Upper lobe of left lung (tissue), 4 donors: ENCODE results near the gene TXNDC15.

Experiments used
- POLR2A ChIP-seq, 4 donors: fragments of 450-650 bp; IDR thresholded peaks; one replicate each; pipeline ENCODE4 v1.5.1; 2016 to 2017; ENCODE audit warnings: antibody characterized with exemption in 4 of 4, mild to moderate bottlenecking in 2 of 4
- POLR2AphosphoS5 ChIP-seq, 2 donors: sonication (generic); formaldehyde crosslinking; IDR thresholded peaks; one replicate each; pipeline ENCODE4 v1.5.1; 2017; ENCODE audit warnings: antibody characterized with exemption in 2 of 2
- TF ChIP-seq, protein P1 (sequence below), 6 experiments: fragments of 450-650 bp in 4 of 6; fragments of 200-600 bp in 2 of 6; sonication (generic) in 2 of 6; IDR thresholded peaks; one replicate each; pipeline ENCODE4 v1.5.1; 2016 to 2019; ENCODE audit warnings: antibody characterized with exemption in 6 of 6

DNA sequence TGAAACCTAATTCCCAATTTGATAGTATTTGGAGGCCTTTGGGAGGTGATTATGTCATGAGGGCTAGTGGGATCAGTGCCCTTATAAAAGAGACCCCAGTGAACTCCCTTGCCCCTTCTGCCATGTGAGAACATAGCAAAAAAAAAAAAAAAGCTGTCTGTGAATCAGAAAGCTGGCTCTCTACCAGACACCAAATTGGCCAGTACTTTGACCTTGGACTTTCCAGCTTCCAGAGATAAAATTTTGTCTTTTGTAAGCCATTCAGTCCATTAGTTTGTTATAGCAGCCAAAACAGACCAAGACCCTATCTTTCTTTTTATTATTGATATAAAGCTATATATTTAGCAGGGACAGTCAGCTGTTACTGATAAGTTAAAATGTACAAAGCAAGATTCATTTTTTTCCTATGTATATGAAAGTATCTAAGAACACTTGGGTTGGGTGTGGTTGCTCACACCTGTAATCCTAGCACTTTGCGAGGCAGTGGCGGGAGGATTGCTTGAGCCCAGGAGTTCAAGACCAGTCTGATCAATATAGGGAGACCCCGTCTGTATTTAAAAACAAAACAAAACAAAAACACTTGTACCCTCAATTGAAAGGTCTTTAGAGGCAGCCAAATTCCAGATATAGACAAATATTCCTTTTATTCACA, 36.5 kb upstream of the TXNDC15 start:
- TF ChIP-seq POLR2A (IDR thresholded peaks at IDR 0.05) (no peak), POLR2AphosphoS5 (IDR thresholded peaks at IDR 0.05) (no peak)
- TF ChIP-seq, protein P1, sequence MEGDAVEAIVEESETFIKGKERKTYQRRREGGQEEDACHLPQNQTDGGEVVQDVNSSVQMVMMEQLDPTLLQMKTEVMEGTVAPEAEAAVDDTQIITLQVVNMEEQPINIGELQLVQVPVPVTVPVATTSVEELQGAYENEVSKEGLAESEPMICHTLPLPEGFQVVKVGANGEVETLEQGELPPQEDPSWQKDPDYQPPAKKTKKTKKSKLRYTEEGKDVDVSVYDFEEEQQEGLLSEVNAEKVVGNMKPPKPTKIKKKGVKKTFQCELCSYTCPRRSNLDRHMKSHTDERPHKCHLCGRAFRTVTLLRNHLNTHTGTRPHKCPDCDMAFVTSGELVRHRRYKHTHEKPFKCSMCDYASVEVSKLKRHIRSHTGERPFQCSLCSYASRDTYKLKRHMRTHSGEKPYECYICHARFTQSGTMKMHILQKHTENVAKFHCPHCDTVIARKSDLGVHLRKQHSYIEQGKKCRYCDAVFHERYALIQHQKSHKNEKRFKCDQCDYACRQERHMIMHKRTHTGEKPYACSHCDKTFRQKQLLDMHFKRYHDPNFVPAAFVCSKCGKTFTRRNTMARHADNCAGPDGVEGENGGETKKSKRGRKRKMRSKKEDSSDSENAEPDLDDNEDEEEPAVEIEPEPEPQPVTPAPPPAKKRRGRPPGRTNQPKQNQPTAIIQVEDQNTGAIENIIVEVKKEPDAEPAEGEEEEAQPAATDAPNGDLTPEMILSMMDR (IDR thresholded peaks at IDR 0.05), result no peak
